IPS-NIHi11 (cell line): Measurements from ENCODE around the gene FBXO36.
"Not testable (repeated sequence)": the region's sequence is repeated elsewhere in the genome, so short reads cannot be mapped to it uniquely, and the experiment has no call there.

Source experiments
- DNase-seq: peaks from one replicate; pipeline ENCODE4 v3.0.0; 2012; ENCODE audit warnings: mixed read lengths, low spot score

Gene FBXO36

DNA sequence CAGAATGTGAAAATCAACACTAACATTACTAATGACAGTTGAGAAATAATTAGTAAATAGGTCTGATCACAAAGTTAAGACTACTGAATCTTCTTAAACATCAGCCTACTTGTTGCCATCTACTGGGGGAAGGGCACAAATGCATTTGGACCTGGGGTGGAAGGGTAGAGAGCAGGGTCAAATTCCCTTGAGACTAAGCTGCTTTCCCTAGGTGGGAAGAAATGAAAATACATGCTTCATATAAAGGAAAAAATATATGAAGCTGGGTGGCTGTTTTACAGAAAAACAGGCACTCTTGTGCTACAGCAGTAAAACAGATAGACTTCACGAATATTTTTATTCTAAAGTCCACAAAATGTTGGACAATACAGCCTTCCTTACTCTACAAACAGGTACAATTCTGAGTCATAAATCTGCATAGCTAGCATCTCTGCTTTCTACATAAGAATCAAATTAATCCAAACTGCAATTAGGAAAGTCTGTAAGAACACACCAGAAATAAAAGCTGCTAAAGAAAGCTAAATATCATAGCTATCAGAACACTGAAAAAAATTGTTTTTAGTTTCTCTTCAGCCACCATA lies 11.4 kb upstream of the FBXO36 start:
- DNase-seq: peak; percentile 39

DNA sequence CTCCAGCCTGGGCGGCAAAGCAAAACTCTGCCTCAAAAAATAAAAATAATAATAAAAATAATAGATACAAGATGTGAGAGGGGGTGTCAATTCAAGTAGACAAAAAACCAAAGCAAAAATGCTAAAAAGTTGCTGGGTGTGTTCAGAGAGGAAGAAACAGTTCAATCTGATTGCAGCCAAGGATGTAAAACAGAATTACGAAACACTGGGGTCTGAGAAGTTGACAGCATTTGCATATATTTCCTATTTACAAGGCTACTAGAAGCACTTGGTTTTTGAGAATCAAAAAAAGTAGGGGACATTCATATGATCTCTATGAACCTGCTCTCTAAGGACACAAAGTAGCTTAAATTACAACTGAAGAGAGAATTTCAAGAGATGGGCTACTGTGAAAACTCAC lies 8.1 kb upstream of the FBXO36 start:
- DNase-seq: no peak

DNA sequence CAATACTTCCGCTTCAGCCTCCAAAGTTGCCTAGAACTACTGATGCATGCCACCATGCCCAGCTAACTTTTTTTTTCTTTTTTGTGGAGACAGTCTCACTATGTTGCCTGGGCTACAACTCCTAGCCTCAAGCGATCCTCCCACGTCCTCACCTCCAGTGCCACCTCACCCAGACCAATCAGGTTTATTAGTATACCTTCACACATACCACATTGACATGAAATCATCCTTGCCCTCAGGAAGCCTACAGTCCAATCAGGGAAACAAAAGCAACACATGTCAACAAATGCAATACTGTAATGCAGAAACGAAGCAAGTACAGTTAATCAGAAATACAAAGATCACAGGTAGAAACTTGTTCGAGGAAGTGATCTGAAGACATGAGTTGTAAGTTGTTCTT lies 4.5 kb upstream of the FBXO36 start:
- no peak for DNase-seq

DNA sequence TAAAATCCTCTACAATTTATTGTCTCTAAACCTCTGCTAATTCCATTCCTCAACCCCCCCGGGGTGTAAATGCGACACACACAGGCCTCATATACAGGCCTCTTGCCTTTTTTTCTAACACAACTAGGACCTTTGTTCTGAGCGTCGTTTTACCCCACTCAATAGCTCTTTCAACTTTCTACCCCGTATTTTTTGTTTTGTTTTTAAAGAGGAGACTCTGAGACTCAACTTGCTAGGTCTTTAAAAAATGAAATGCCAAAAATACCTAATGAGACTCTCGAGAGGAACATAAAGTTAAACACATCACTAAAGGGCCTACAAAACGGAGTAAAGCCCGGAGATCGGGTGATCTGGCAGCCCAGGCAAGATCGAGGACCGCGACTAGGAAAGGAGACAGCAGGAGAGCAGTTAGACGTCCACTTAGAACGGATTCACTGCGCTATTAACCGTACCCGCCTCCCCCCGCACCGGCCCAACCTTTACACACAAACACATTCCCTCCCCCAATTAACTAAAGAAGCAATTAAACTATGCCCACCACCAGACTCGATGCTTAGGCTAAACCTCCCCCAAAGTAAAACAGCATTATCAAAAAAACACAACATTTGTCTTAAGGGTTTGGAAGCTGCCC lies 2.2 kb upstream of the FBXO36 start:
- no peak for DNase-seq

DNA sequence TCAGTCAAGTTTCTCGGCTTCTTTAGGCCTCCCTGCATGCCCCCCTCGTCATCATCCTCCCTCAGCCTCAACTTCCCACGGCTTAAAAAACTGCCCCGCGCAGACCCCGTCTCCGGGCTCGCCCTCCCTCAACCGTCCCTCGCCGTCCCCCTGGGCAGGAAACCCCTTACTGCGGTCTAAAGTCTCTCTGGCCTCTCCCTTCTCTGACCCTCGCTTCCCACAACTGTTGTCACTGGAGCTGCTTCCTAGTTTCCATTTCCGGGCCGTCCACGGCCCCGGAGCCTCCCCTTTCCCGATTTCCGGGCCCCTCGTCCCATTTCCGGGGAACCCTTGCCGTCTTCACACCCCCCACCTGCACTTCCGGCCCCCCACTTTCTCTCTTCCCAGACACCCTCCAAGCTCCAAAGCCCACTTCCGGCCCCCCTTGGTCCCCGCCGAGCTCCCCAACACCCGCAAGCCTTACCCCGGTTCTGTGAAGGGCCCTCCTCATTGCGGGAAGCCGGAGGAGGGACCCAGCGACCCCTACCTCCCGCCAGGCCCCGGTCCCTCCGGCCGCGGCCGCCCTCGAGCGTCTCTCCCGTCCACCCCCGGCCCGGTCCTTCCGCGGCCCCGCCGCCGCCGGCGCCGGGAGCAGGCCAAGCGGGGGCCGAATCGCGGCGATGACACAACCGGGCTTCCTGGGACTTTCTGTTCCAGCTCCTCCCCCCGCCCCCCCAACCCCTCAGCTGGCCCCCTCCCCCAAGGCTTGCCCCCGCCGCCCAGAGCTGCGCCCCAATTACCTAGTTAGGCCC lies 1.0 kb upstream of the FBXO36 start:
- DNase-seq: peak; percentile 64

DNA sequence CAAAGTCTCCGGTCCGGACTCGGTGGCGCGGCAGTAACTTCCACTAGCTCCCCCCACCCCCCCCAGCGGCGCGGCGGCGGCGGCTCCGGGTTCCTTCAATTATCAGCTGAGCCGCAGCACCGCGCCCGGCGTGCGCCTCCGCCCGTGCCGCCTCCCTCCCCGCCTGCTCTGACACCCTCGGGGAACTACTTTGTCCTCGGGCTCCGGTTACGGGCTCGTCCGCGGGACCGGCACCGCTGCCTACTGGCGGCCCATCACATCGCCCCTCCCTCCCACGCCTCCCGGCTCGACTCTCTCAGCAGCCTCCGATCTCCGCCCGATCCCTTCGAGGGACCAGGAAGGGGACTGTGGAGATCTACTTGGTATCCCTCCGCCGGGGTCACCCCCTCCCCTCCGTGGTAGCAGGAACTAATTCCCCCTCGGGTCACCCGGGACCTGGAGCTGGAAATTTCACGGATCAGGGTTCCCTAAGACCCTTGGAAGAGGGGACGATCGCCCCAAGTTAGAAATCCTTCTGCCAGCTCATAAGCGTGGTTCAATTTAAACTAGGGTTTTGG lies 333 bp upstream of the FBXO36 start, which contains the start of gene TRIP12:
TRIP12 (minus strand) TSS at position 118 of the 557 bp plus-strand sequence. CDS start 41,930 bp downstream, outside the sequence.
- DNase-seq: peak; percentile 89

DNA sequence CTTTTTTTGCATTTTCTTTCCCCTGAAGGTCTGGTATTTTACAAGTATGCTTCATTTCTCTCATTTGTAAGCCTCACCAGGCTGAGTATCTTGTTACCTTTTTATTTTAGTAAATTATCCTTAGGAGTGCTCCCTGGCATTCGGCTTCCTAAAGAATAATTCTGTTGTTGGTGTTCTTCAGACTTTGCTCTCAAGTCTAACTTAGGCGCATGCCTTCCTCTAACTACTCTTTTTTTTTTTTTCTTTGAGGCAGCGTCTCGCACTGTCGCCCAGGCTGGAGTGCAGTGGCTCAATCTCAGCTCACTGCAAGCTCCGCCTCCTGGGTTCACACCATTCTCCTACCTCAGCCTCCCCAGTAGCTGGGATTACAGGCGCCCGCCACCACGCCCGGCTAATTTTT lies 2.2 kb downstream of the FBXO36 start:
- not testable (repeated sequence) for DNase-seq

DNA sequence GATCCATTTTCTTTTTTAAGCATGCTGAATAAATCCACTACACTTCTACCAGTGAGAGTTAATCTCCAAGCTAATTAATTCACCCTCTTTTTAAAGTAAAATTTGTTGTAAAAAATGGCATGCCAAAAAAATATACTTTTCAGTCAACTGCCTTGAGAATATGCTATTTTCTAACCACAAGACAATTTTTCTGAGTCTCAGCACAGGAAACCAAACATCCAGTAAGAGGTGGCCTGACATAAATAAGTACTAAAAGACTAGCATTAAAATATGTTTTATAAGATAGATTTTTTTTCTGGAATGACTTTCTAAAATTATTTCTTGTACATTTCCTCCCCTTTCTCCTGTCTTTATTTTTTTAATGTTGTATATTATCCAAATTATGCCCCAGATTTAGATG lies 2.9 kb downstream of the FBXO36 start:
- DNase-seq: no peak

DNA sequence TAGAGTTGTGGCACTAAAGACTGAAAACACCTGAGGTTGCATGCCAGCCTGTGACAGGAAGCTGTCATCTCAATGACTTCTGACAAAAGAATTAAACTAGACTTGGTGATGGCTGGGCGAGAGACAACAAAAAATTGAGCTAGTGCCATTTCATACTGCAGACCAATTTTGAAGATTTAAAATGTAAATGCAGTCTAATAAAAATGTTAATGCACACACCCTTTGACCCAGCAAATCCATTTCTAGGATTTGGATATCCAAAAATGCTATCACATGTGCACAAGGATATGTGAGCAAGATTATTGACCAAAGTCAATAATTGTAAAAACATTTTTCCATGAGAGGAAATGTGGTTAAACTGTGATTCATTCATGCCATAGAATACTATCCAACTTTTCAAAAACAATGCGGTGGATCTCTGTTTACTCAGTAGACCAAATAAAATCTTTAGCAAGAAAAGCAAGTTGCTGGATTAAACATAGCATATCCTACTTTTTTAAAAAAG lies 5.6 kb downstream of the FBXO36 start:
- no peak for DNase-seq

DNA sequence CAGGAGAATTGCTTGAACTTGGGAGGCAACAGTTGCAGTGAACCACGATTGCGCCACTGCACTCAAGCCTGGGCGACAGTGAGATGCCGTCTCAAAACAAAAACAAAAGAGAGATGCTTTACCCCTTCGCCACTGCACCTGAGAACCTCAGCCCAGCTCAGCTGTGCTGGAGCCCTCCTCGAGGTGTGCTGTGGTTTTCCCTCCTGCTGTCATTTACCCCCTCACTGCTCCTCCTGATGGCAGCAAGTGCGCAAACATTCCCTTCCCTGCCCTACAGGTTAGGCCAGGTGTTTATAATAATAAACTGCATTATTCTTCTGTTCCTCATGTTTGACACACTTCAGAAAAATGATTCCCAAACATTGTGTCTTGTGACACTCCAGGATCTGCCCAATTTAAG lies 8.4 kb downstream of the FBXO36 start:
- DNase-seq: no peak

DNA sequence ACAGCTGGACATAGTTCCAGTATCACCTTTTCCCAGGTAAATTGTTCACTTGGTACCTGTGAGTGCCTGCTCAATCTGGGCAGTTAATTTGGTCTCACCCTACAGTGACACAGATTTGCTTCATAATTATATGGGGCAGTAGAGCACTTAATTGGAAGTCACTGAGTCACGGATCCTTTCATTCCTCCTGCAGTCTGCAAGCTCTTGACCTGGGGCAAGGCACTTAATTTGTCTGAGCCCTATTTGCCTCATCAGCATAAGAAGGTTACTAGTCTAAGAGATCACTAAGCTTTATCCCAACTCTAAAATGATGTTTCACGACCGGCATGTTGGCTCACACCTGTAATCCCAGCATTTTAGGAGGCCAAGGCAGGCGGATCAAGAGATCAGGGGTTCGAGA lies 8.9 kb downstream of the FBXO36 start:
- no peak for DNase-seq

DNA sequence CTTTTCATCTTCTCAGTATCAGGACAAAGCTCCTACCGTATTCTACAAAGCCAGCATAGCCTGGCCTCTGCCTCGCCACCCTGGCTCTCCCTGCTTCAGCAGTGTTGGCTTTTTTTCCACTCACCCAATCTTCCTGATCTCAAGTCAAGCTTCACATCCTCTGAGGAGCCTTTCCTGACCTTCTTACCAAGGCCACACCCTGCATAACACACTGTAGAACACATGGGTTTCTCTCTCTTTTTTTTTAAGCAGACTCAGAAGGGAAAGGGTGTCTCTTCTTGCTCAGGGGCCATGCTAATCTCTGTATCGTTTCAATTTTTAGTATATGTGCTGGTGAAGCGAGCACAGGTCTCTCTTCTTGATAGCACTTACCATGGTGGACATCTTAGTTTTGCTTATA lies 15.2 kb downstream of the FBXO36 start:
- no peak for DNase-seq

DNA sequence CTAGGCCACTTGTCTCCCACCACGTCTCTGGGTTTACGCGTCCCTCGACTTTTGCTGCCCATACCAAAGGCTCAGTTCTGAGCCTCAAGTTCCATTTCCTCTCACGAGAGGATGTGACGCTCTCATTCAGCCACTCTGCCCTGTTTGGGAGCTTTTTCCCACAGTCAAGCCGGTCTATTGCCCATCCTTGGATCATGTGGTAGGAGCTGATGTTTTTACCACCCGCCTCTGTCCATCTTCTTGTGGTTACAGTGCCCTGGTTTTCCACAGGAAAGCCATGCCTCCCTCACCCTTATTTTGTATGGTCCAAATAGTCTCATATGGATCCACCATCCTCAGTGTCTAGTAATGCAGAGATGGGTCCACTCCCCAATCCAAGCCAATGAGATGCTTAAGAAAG lies 20.4 kb downstream of the FBXO36 start:
- DNase-seq: no peak

DNA sequence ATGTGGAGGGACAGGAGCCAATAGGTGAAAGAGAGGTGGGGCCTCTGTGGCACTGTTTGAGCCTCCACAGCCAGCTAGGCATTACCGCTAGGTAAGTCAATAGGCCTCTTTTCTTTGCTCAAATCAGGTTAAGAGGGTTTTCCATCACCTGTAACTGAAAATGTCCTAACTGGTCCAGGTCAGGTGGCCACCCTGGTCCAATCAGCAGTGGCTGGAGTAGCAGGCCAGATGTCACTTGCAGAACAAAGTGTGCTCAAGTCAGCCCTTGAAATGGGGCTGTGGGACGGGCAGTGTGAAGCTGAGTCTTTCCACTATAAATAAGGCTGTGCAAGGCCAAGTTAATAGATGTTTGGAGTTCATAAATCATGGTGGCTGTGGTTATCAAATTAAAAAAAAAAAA lies 20.9 kb downstream of the FBXO36 start:
- DNase-seq: no peak

DNA sequence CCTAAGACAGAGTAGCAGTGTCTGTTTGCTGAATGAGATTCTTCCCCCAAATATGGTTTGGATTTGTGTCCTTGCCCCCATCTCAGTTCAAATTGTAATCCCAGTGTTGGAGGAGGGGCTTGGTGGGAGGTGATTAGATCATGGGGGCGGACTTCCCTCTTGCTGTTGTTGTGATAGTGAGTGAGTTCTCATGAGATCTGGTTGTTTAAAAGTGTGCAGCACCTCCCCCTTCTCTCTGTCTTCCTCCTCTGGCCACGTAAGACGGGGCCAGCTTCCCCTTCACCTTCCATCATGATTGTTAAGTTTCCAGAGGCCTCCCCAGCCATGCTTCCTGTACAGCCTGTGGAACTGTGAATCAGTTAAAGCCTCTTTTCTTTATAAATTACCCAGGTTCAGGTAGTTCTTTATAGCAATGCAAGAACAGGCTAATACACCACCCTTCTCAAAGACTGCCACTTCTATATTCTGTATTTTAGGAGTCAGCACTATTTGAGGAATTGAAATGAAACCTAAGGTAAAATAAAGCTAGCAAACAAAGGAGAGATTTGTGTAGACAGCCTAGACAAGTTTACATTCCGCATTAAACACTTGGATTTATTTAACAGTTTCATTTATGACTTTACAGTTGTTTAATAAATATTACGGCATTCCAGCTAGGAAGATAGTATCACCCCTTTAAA lies 21.6 kb downstream of the FBXO36 start:
- DNase-seq: no peak

DNA sequence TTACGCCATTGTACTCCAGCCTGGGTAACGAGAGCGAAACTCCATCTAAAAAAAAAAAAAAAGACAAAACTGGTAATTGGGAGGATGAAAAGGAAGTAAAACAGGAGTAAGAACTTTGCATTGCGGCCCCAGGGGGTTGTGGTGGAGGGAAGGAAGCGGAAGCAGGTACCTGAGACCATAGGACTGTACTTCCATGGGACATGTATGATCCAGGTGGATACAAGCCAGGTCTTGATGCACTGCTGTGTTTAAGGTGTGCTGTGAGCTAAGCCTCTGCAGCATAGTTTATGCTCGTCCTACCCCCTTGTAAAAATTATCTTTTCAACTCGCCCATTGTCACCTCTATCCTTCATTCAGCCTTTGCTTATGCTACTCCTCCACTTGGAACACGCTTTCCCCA lies 23.7 kb downstream of the FBXO36 start:
- DNase-seq: no peak

DNA sequence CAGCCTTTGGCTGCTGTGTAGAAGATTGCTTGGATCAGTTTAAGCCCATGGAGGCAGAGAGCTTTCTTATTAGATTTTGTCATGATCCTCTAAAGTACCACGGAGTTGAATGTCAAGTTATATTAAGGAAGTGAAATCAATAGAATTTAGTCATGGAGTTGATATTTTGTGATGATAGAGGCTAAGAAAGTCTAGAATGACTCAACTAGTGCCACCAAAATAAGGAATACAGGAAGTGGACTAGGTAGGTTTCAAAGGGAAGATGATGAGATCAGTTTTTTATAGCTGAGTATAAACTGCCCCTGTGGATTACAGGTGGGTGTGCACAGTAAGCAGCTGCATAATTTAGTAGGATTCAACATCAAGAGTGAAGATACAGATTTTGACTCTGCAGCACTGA lies 25.2 kb downstream of the FBXO36 start:
- no peak for DNase-seq

DNA sequence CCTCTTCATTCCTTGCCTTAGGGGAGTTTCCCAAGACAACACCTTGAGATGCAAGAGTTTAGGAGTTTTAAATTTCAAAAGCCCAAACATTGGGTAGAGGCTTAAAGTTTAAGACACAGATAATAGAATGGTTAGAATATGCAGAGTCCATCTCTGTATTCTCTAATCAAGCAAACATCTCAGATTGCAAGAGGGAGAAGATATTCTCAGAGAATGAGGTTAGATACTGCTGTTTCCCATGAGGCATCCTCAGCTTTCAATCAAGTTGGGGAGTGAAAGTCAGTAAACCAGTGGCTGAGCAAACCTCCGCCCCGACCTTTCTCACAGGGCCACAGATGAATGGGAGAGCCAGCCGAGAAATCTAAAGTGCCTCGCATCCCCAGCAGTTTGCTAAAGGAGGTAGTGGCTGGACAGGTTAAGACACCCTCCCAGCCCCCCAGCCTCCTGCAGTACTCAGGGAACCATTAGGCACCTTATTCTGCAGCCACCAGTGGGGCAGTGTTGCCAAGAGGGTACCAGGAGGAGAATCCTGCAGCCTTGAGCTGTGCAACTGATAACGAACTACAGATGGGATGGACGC lies 30.0 kb downstream of the FBXO36 start:
- no peak for DNase-seq

DNA sequence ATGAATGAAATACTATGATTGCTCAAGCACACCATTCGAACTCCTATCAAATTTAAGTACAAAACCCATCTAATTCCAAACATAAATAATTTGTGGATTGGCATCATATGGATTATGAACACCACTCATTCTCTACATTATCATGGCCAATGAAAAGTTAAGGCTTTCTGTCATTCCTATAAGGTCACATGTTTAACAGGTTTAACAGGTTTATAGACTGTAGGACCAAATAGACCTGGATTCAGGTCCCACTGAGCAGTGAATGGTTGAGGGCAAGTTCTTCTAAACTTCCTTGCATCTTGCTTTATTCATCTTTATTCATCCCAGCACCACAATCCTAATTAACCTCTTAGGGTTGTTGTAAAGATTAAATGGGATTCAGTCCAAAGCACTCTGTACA lies 33.4 kb downstream of the FBXO36 start:
- DNase-seq: no peak

DNA sequence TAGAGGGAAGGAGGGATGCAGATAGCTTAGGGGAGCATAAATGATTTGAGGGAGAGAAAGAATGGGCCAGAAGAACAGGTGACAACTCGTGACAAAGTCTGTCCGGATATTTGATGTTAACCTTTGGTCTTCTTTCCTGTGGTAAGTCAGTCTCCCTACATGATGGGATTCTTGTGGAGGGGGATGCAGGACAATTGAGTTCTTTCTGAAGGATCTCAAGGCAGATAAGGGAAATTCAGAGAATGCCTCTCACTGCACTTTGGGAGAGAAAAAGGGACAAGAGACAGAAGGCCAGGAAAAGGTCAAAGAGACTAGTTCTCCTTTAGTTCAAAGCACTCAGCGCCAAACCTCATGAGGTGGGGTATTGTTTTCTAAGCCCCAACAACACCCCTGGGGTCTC lies 34.2 kb downstream of the FBXO36 start:
- DNase-seq: no peak

DNA sequence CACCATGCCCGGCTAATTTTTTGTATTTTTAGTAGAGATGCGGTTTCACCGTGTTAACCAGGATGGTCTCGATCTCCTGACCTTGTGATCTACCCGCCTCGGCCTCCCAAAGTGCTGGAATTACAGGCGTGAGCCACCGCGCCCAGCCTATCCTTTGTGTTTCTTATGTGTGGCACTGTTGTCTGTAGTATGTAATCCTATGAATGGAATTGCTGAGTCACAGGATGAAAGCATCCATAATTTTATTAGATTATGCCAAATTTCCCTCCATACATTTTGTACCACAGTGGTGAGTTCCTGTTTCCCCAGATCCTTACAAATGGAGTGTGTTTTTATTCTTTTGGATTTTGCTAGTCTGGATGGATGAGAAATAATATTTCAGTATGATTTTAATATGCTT lies 41.3 kb downstream of the FBXO36 start:
- DNase-seq: not testable (repeated sequence)

DNA sequence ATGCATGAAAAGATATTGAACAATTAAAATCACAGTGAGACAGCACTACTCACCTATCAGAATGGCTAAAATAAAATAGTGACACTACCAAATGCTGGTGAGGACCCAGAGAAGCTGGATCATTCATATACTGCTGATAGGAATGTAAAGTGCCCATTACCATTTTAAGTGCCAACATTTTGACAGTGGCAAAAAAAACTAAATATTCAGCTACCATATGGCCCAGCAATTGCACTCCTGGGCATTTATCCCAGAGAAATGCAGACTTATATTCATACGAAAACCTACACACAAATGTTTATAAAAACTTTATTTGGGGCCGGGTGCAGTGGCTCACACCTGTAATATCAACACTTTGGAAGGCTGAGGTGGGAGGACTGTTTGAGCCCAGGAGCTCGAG lies 47.6 kb downstream of the FBXO36 start:
- no peak for DNase-seq
